B cell (primary cell): ENCODE data around the gene NTM. TPM values are rescaled to one million over a fixed set of nuclear protein-coding genes. Genes with fewer than 3 reads are reported as not detected.

Source experiments
- ATAC-seq: fragments of 200-7000 bp; cut with Tn5 transposase; one replicate; pipeline ENCODE4 v1.10.0; 2021; ENCODE audit warnings: low read depth, mild to moderate bottlenecking, moderate number of reproducible peaks, moderate library complexity
- CTCF ChIA-PET: fragments of 350-600 bp; sonication (Branson Sonifier 250); formaldehyde crosslinking; loops from one replicate; lab custom pipeline; 2021; ENCODE audit warnings: antibody characterized with exemption, inconsistent platforms; lab: Charles Lee
- POLR2A ChIA-PET: fragments of 350-600 bp; sonication (Branson Sonifier 250); formaldehyde crosslinking; loops from one replicate; lab custom pipeline; 2021; ENCODE audit warnings: antibody characterized with exemption; lab: Charles Lee
- DNase-seq: peaks from one replicate; pipeline ENCODE4 v3.0.0; 2013
- H2AFZ ChIP-seq: 2 replicates; pipeline ENCODE4 v1.6.1; 2012; ENCODE audit warnings: mild to moderate bottlenecking, low read depth, low read length; ENCODE audit not compliant: insufficient read depth, poor library complexity, severe bottlenecking
- H3K27ac ChIP-seq, 2 donors: 1 replicate in 1 of 2; 2 replicates in 1 of 2; pipeline ENCODE4 v1.5.1; 2012 to 2013; ENCODE audit warnings: low read length in 2 of 2, mild to moderate bottlenecking in 2 of 2, moderate library complexity in 1 of 2
- H3K27me3 ChIP-seq, 4 experiments: fragments of 200-600 bp in 1 of 4; sonication (generic) in 1 of 4; replicated peaks in 1 of 4; 1 replicate in 2 of 4; 2 replicates in 2 of 4; pipeline versions ENCODE4 v1.6.1 to v1.7.0; 2013 to 2016; ENCODE audit warnings: low read length in 3 of 4, mild to moderate bottlenecking in 2 of 4, mixed read lengths in 1 of 4, moderate library complexity in 1 of 4; ENCODE audit not compliant: insufficient read depth in 4 of 4, control insufficient read depth in 3 of 4; ENCODE audit errors: control extremely low read depth in 1 of 4
- H3K36me3 ChIP-seq, 2 experiments: replicated peaks in 1 of 2; 1 replicate in 1 of 2; 2 replicates in 1 of 2; pipeline versions ENCODE4 v1.6.1 to v1.7.1; 2013; ENCODE audit warnings: low read length in 1 of 2; ENCODE audit not compliant: insufficient read depth in 2 of 2, control insufficient read depth in 1 of 2; ENCODE audit errors: control extremely low read depth in 1 of 2, extremely low read depth in 1 of 2
- H3K4me1 ChIP-seq, 2 donors: fragments of 200-600 bp in 1 of 2; sonication (generic) in 1 of 2; 1 replicate in 1 of 2; 2 replicates in 1 of 2; pipeline versions ENCODE4 v1.5.1 to v1.6.1; 2013 to 2017; ENCODE audit warnings: low read length in 2 of 2; ENCODE audit not compliant: control insufficient read depth in 2 of 2, insufficient read depth in 2 of 2
- H3K4me2 ChIP-seq: replicated peaks from 2 replicates; pipeline ENCODE3; 2012; ENCODE audit warnings: mild to moderate bottlenecking, low read depth, low read length; ENCODE audit not compliant: poor library complexity, severe bottlenecking
- H3K4me3 ChIP-seq, 5 experiments: fragments of 200-600 bp in 1 of 5; sonication (generic) in 1 of 5; 1 replicate in 3 of 5; 2 replicates in 2 of 5; pipeline versions ENCODE4 v1.5.1 to v1.7.0; 2011 to 2016; ENCODE audit warnings: low read length in 4 of 5, mild to moderate bottlenecking in 4 of 5, low read depth in 2 of 5, control low read depth in 1 of 5, moderate library complexity in 1 of 5; ENCODE audit not compliant: insufficient read depth in 1 of 5; ENCODE audit errors: control extremely low read depth in 1 of 5, extremely low read depth in 1 of 5
- H3K79me2 ChIP-seq: fragments of 200-600 bp; sonication (generic); one replicate; pipeline ENCODE4 v1.6.0; 2016; ENCODE audit warnings: low read length; ENCODE audit not compliant: control insufficient read depth, insufficient read depth
- H3K9ac ChIP-seq: fragments of 200-600 bp; sonication (generic); 2 replicates; pipeline ENCODE4 v1.6.1; 2017; ENCODE audit warnings: mild to moderate bottlenecking, low read length, moderate library complexity
- H3K9me3 ChIP-seq, 3 donors: one replicate each; pipeline versions ENCODE4 v1.6.1 to v1.7.1; 2013; ENCODE audit warnings: low read length in 2 of 3; ENCODE audit not compliant: control insufficient read depth in 2 of 3, insufficient read depth in 1 of 3; ENCODE audit errors: control extremely low read depth in 1 of 3
- H4K20me1 ChIP-seq: 2 replicates; pipeline ENCODE4 v1.6.0; 2012; ENCODE audit warnings: mild to moderate bottlenecking, low read length; ENCODE audit not compliant: insufficient read depth, control insufficient read depth, poor library complexity, severe bottlenecking
- H3K27ac Mint-ChIP-seq: one replicate; pipeline ENCODE4 v1.8.0; 2021; ENCODE audit warnings: mixed read lengths
- H3K27me3 Mint-ChIP-seq: one replicate; pipeline ENCODE4 v1.8.0; 2021; ENCODE audit warnings: mixed read lengths
- H3K4me1 Mint-ChIP-seq: one replicate; pipeline ENCODE4 v1.8.0; 2021; ENCODE audit warnings: mixed read lengths
- H3K4me3 Mint-ChIP-seq: one replicate; pipeline ENCODE4 v1.8.0; 2021; ENCODE audit warnings: mixed read lengths
- H3K9me3 Mint-ChIP-seq: one replicate; pipeline ENCODE4 v1.8.0; 2022; ENCODE audit warnings: mixed read lengths; ENCODE audit not compliant: insufficient read depth
- EZH2 ChIP-seq: IDR thresholded peaks from 2 replicates; pipeline ENCODE4 v1.6.1; 2012; ENCODE audit warnings: borderline replicate concordance, low read depth, mild to moderate bottlenecking, moderate library complexity, low read length; ENCODE audit not compliant: insufficient read depth, poor library complexity, severe bottlenecking
- WGBS: methylation state at CpG from one replicate; pipeline ENCODE4 v1.1.5; 2013; ENCODE audit warnings: missing lambda C conversion rate; ENCODE audit not compliant: insufficient coverage; 5-methylcytosine and 5-hydroxymethylcytosine counted together
- intact Hi-C: fragments of 100-400 bp; cut with micrococcal nuclease; formaldehyde crosslinking; loops from one replicate; pipeline ENCODE4 v1.10.0; 2022
- polyA plus RNA-seq: library from polyadenylated mRNA; depleted of rRNA; stranded (reverse); fragments of >200 nt; gene quantifications from 2 replicates; pipeline ENCODE4 v1.2.3, GENCODE V29; 2012
- total RNA-seq, 2 donors: library from RNA; stranded (reverse); fragments of 120-200 nt in 1 of 2; gene quantifications; 1 replicate in 1 of 2; 2 replicates in 1 of 2; pipeline versions ENCODE4 v1.2.3 to v1.2.4, GENCODE V29; 2013 to 2022
- TF ChIP-seq, protein P1 (sequence below): fragments of 200-600 bp; IDR thresholded peaks from one replicate; pipeline ENCODE4 v1.8.0; 2022; ENCODE audit warnings: antibody characterized with exemption, mild to moderate bottlenecking

The NTM gene
- total and polyA plus RNA-seq, 2 donors (not counting 1 experiment from before 2014, with no cell fraction given): not detected

DNA sequence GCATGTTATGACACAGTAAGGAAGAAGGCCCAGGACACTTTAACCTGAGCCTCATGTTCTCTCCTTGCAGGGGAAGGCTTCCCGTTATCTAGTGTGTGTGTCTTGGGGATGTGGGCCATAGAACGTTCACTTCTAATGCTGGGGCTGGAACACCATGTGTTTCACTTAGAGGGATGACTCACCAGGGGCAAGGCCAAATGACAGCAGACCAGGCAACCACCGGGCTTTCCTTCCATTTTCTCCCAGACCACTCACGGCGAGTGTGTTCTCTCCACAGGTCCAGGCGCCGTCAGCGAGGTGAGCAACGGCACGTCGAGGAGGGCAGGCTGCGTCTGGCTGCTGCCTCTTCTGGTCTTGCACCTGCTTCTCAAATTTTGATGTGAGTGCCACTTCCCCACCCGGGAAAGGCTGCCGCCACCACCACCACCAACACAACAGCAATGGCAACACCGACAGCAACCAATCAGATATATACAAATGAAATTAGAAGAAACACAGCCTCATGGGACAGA lies 964.4 kb downstream of the NTM start:
- Mint-ChIP-seq H3K9me3 (no peaks in the 10 kb centered on the region), H3K4me1 (no peaks in the 10 kb centered on the region), H3K27ac (no peak overlapping the region), H3K27me3 (no peaks in the 10 kb centered on the region), H3K4me3 (no peak overlapping the region)
- Histone ChIP-seq H3K79me2 (no peaks in the 10 kb centered on the region), H3K4me1 (no peaks in the 10 kb centered on the region), H3K9ac (no peak overlapping the region), H3K27ac (no peak overlapping the region), H3K4me3 (no peak overlapping the region), H3K9me3 (peaks cover 0 to 21% (median 0%) of the 10 kb centered on the region in 3 donors), H3K36me3 (no peaks in the 10 kb centered on the region), H4K20me1 (no peaks in the 10 kb centered on the region), H3K4me2 (no peak overlapping the region), H2AFZ (no peak overlapping the region), H3K27me3 (no peaks in the 10 kb centered on the region)
- ChIA-PET CTCF (no interaction called here), POLR2A (no interaction called here)
- 92% methylated on average over 12 of the region's 15 CpGs for WGBS
- ATAC-seq: no peak
- no peak for TF ChIP-seq EZH2
- TF ChIP-seq, protein P1, sequence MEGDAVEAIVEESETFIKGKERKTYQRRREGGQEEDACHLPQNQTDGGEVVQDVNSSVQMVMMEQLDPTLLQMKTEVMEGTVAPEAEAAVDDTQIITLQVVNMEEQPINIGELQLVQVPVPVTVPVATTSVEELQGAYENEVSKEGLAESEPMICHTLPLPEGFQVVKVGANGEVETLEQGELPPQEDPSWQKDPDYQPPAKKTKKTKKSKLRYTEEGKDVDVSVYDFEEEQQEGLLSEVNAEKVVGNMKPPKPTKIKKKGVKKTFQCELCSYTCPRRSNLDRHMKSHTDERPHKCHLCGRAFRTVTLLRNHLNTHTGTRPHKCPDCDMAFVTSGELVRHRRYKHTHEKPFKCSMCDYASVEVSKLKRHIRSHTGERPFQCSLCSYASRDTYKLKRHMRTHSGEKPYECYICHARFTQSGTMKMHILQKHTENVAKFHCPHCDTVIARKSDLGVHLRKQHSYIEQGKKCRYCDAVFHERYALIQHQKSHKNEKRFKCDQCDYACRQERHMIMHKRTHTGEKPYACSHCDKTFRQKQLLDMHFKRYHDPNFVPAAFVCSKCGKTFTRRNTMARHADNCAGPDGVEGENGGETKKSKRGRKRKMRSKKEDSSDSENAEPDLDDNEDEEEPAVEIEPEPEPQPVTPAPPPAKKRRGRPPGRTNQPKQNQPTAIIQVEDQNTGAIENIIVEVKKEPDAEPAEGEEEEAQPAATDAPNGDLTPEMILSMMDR: no peak
- DNase-seq: no peak
- intact Hi-C loops: no loop called here

GRCh38 chr11:132335311-132335710 lies 964.9 kb downstream of the NTM start:
- no peak overlapping the region for H2AFZ ChIP-seq
- no peak overlapping the region for H3K9ac ChIP-seq
- no peak for TF ChIP-seq EZH2
- TF ChIP-seq, protein P1: no peak
- ChIA-PET CTCF (no interaction called here), POLR2A (no interaction called here)
- H3K27ac ChIP-seq: no peak overlapping the region
- DNase-seq: no peak
- no peaks in the 10 kb centered on the region for H4K20me1 ChIP-seq
- 70% methylated on average over 4 of the region's 14 CpGs for WGBS
- ATAC-seq: no peak
- Mint-ChIP-seq H3K4me3 (no peak overlapping the region), H3K27me3 (no peaks in the 10 kb centered on the region), H3K4me1 (no peaks in the 10 kb centered on the region), H3K9me3 (no peaks in the 10 kb centered on the region), H3K27ac (no peak overlapping the region)
- intact Hi-C loops: no loop called here
- peaks cover 0 to 20% (median 0%) of the 10 kb centered on the region in 3 donors for H3K9me3 ChIP-seq
- H3K27me3 ChIP-seq: no peaks in the 10 kb centered on the region
- H3K4me2 ChIP-seq: no peak overlapping the region
- H3K4me1 ChIP-seq: no peaks in the 10 kb centered on the region
- no peak overlapping the region for H3K4me3 ChIP-seq
- no peaks in the 10 kb centered on the region for H3K79me2 ChIP-seq
- H3K36me3 ChIP-seq: no peaks in the 10 kb centered on the region
